Epithelial cell of prostate (primary cell): ENCODE measurements around the gene PTCHD1.
A peak's percentile ranks its signal among the peaks of the same experiment; 100 is the strongest.

Experiments
- DNase-seq: peaks from one replicate; pipeline ENCODE4 v3.0.0-alpha.2; 2011; ENCODE audit warnings: low read depth, low spot score
- H3K27ac ChIP-seq: fragments of 450-650 bp; 2 replicates; pipeline ENCODE4 v1.5.1; 2017; ENCODE audit warnings: mild to moderate bottlenecking

The PTCHD1 gene

DNA sequence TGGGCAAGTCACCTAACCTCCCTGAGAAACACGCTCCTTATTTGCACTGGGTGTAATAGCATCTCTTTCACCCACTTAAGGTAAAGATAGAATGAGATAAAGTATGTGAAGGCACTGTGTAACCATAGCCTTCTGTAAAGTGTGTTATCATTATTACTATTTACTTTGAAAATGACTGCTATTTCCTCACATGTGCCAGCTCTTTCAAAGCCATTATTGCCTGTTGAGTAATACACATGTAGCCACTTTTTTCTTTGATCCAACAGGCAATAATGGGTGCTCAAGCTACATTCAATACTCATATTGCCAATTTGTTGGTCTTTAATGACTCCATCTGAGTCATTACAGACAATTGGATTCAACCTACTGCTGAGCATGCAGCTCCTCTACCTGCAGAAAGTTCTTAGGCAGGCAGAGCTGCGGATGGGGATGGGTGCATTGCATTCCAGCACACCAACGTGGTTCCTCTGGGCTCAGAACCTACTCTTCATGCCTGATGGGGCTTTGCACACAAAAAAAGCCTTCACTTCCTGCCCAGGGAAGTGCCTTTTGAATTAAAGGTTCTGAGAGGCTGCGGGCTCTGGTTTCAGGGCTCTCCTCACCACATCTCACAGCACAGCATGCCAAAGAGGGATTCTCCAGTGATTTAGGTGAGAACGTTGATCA lies 9.7 kb downstream of the PTCHD1 start:
- H3K27ac ChIP-seq: no peak overlapping the region
- no peak for DNase-seq

DNA sequence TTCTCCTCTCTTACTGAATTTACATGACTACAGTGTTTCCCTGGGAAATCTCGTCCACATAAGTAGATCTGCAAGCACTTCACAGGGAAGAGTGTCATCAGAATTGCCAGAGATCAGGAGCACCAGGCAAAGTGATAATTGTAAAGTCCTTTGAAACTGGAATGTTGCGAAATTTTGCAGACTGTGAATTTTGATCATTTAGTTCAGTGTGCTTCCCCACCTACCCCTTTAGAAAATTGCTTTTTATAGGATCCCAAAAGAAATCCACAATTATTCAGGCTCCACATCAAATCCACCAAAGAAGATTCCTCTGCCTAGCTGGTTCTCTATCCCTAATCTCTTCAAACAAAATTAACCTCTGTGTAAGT lies 10.2 kb downstream of the PTCHD1 start:
- no peak for DNase-seq
- H3K27ac ChIP-seq: no peak overlapping the region

DNA sequence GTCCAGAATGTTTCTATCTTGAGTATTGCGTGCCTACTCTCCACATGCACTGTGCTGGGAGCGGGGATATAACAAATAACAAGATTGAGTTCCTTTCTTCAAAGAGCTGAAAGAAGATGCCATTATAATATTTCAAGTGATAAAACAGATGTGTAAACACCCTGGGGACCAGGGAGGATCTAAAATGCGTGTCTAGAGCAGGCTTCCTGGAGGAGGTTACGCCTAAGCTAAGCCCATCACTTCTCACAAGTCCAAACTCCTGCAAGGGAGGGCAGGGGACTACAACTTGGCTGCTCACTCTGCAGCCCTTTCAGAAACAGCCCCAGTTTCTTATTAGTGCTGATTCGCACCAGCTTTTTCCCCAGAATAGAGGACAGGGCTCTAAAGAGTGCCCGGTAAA lies 21.5 kb downstream of the PTCHD1 start:
- no peak overlapping the region for H3K27ac ChIP-seq

DNA sequence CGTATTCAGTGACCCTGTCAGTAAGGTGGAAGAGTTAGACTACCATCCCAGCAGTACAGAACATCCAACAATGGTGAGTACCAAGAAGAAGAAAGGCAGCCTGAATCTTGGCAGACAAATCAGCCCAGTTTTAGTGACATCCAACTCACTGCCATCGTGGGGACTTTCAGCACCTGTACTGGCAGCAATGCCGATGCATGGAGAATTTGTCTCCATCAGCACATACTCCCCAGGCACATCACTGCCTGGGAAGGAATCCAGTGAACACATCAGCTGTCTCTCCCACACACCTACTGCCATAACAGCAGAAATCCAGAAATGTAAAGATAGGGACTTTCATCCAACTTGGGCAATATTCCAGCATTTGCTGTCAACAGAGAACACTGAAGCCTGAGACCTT lies 29.8 kb downstream of the PTCHD1 start:
- no peak for DNase-seq
- no peak overlapping the region for H3K27ac ChIP-seq

More for the DNA sequence above, 21.5 kb downstream of the PTCHD1 start:
- DNase-seq: no peak

DNA sequence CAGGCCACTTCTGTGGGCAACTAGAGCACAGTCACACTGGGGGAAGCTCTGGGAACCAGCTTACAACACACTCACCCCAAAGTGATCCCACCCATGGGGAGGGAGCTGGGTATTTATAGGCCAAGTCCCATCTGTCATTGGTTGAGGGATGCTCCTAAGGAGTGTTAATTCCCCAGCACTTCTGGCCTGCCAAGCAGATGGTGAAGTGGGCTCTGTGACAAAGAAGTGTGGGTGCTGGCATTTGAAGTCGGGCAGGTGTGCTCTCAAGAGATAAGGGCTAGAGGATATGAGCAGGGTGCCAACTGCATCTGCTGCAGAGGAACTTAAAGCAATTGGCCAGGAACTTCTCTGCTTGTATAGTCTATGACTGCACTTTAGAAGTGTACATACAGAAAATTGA lies 30.9 kb downstream of the PTCHD1 start:
- no peak for DNase-seq
- no peak overlapping the region for H3K27ac ChIP-seq

DNA sequence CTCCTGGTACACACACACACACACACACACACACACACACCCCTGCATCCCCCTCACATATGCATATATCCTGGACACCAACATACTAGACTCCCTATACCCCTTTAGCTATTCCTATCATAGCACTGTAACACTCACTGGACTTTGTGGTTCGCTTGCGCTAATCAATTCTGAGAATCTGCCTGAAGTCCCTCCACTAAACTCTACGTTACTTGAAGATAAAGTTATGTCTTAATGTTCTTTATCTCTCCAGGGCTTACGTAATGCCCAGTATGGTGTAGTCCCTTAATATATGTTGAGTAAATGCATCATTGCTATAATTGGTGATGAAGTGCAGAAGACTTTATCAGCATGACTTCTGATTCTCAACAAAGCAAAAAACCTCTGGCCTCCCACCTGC lies 32.3 kb downstream of the PTCHD1 start:
- DNase-seq: no peak
- no peak overlapping the region for H3K27ac ChIP-seq

DNA sequence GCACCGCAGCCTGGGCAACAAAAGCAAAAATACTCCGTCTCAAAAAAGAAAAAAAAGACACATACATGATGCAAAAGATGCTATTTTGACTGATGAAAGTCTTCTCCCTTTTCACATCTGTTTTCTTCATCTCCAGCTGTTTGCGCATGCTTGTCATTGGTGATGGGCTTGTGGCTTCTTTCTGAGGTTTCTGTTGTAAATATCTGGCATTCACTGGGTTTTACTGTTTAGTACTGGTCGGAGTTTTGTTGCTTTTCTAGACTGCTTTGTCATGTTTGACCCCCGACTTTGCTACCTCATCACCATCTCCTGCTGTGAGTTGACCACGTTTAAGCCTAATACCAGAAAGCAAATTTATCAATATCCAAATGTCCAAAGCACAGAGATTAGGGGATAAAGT lies 34.4 kb downstream of the PTCHD1 start:
- no peak for DNase-seq
- H3K27ac ChIP-seq: no peak overlapping the region

DNA sequence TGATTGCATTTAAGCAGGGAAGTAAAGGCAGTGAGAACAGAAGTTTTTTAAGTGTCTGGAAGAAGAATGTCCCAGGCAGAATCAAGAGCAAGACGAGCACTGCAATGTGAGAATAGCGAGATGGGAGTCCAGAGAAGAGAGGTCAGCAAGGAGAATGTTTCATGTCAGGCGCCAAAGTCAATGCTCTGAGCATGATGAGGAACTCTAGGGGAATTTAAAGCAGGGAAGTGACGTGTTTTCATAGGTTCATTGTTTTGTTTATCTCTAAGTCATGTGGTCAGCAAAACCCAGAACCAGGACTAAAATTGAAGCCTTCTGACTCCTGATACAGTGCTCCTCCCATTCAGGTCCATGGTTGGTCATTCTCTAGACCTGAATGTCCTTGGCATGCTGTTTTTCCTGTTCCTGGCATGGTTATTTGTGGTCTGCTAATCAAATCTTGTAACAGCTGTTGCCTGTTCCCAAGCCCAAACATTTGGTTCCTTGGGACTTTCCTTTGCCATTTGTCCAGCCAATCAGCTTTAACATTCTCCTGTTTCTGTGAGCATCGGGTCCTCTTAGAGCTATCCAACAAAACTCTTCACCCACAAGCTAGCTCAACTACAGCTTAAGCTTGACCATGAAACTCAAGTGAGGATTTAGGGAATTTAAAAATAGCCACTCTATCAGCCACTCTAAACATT lies 37.7 kb downstream of the PTCHD1 start:
- DNase-seq: no peak
- no peak overlapping the region for H3K27ac ChIP-seq

DNA sequence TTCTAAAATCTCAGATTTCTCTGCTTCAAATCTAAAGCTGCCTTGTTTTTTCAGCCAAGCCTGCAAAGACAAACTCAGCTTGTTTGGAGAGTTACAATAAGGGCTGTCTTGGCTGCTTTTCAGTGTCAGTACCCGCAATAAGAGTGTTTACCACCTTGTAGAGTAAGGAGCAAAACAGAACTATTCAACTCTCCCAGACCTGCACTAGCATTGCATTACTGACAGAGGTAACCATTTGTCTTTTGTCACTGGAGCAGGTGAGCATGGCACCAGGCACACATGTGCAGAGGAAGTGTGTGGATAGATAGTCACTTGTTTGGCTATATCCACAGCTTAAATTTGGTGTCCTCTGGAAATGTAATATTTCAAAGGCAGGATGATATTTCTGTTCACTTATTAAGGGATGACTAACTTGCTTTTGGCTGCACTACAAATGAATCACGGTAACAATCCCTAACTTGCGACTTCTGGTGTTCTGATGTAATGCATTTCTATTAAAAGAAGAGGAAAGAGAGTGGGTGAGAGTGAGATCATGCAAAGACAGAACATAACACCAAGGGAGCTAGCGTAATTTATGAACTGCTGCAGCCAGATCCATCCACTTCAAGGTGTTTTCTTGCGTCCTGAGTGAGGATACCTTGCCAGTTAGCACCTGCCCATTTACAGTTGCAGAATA lies 38.6 kb downstream of the PTCHD1 start:
- H3K27ac ChIP-seq: no peak overlapping the region
- peak; percentile 43 for DNase-seq

DNA sequence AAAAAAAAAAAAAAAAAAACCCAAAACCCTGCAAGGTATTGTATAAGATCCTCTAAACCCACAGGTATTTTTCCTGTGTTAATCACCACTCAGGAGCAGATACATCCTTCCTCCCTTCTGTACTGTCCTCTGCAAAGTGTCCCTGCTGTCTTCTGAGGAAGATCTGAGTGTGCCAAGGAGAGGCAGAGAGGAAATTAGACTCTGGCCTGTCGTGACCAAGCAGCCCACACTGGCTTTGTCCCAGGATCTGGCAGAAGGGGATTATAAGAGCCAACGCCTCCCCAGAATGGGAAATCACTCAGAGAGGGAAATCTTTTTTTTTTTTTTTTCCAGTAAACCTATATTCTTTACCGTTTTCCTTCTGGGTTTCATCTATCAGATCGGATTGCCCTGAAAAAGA lies 39.6 kb downstream of the PTCHD1 start:
- DNase-seq: no peak
- no peak overlapping the region for H3K27ac ChIP-seq

DNA sequence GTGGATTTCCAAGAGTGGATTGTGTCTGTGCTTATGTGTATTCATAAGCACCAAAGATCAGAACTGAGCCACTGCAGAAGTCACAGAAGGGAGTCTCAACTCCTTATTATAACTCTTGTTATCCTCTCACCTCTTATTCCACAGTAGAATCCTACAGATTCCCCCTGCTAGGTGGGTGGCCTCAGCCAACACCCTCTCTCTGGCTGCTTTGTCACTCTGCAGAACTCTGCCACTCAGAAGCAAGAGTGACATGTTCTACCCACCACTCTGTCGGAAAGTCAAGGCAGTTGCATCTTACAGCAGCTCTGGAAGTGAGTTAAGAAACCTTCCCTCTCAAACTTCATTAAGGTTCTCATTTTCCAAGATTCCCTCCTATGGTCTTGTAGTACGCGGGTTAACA lies 41.9 kb downstream of the PTCHD1 start:
- DNase-seq: no peak

DNA sequence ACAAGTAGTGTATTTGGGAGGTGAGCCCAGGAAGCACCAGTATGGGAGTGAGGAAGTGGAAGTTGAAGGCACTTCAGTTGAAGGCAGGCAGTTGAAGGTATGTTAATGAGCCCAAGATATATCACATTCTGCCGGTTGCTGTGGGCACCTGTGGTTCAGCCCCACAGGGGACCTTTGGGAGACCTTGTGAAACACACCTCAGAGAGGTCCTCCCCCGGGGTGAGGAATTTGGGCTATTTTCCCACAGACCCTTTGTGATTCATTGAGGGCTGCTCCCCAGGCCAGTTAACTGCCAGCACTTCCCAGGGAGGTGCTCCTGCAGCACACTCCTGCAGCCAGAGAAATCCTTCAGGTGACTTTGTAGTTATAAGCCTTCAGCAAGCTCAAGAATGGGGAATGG lies 45.9 kb downstream of the PTCHD1 start:
- no peak overlapping the region for H3K27ac ChIP-seq
- DNase-seq: no peak

More for the DNA sequence above, 41.9 kb downstream of the PTCHD1 start:
- H3K27ac ChIP-seq: no peak overlapping the region

DNA sequence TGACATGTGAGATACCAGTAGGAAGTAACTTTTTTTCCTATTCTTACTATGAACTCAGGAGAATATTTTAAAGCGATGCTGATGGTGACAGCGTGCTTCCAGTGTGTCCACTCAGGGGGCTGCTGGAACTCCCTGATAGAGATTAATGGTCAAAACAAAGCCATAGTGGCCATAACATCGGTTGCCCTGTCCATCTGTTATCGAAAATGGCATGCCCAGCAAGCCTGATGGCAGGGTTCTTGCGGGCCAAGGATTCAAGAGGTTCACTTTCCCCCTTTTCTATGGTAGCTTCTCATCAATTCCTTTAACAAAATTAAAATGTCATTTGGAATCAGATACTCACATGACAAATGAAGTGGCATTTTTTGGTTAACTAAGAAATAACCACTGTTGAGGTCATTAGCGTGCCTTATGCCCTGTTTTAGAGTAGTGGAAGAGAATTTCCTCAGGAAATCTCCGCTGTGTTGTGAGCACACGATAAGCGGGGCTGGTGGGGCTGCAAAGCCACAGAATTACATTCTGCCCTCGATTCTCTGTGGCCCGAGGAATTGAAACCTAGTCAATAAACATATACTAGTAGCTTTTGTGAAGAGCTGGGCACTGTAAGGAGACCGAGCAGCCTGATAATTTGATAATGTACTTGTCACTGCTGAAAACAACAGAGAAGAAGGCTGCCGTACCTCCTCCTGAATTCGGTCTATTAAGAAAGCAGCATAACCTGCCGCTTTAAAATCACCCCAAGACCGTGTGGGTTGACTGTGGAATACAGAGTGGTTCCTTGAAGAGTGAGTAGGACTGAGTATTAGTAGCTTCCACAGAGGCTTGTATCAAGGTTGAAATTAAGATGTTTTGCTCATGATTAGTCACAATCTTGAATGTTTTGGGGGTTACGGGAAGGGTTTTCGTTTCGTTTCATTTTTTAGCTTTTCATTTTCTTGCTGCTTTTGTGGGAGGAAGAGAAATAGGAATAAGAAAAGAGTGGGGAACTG lies 46.7 kb downstream of the PTCHD1 start:
- no peak overlapping the region for H3K27ac ChIP-seq
- no peak for DNase-seq

DNA sequence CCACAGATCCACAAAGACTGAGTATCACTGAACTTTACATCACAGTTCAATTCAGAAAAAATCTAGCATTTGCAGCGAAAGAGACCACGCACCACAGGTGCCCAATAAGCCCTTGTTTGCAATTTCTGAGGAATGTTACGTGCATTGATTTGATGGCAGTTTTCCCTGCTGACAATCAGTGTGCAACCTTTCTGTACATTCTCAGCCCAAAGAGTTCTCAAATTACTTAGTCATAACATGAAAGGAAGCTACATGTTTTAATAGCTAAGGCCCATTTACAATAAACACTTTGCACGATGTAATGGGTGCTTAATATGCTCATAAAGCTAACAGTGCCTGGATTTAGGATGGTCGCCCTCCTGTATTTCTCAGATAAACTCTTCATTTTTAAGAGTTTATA lies 47.9 kb downstream of the PTCHD1 start:
- no peak overlapping the region for H3K27ac ChIP-seq
- DNase-seq: no peak

DNA sequence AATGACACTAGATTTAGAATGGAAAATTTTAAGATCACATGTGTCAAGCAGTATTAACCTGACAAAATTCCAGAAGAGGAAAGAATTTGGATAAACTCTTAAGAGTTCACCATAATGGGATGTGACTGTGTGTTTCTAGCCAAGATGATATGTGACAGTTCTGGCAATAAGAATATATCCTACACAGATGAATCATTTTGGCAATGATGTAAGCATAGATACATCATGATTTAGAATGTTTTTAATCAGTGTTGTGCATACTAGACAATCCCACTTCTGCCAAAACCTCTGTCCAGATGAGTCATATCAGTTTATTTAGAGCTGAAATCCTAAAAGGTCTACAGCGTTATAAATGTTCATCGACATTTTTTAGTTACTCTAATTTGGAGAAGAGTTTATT lies 48.8 kb downstream of the PTCHD1 start:
- no peak overlapping the region for H3K27ac ChIP-seq
- DNase-seq: no peak

DNA sequence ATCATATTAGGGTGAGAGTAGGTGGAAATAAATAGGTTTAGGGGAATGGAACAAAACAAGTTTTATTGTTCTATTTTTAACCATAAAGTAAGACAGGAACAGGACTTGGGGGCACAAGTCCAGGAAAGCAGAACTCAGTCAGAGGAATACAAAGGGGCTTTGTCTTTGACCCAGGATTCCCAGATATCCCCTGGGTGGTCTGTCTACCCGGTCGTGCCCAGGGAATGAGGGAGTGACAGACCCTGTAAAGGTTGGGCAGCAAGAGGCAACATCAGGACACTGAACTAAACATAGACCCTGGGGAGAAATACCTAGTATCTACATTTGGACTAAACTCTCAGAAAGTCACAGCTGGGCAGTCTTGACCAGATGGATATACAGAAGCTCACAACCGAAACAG lies 50.6 kb downstream of the PTCHD1 start:
- no peak for DNase-seq
- no peak overlapping the region for H3K27ac ChIP-seq

DNA sequence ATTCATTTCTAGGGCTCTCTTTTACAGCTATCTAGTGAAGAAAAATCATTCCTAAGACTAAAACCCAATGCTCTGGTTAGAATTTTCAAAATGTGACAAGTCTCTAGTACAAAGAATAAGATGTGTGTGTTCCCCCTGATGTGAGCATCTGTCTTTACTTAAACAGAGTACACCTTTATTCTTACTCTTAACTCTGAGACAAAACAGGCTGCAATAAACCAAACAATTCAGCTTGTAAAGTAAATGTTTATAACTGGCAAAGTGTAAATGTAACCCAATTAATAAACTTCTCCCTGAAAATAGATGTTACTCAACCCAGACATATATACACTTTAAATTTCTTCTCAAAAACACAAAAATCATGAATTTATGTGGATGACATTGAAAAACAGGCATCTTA lies 51.6 kb downstream of the PTCHD1 start:
- no peak for DNase-seq
- no peak overlapping the region for H3K27ac ChIP-seq

DNA sequence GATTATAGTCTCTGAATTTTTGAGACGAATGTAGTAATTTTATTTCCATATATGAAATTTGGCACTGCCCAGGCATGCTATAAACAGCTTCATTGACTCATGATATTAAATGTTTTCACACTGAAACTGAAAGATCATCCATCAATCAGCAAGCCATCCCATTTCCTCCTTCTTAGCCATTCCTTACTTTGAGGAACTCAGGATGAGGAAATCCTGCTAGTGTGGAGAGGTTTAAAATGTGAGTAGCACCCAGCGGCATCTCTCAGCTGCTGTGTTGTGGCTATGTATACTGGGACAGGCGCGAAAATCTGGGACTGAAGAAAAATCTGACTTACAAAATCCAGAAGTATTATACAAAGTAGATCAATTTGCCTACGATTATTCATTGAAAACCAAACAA lies 52.1 kb downstream of the PTCHD1 start:
- no peak for DNase-seq
- no peak overlapping the region for H3K27ac ChIP-seq

DNA sequence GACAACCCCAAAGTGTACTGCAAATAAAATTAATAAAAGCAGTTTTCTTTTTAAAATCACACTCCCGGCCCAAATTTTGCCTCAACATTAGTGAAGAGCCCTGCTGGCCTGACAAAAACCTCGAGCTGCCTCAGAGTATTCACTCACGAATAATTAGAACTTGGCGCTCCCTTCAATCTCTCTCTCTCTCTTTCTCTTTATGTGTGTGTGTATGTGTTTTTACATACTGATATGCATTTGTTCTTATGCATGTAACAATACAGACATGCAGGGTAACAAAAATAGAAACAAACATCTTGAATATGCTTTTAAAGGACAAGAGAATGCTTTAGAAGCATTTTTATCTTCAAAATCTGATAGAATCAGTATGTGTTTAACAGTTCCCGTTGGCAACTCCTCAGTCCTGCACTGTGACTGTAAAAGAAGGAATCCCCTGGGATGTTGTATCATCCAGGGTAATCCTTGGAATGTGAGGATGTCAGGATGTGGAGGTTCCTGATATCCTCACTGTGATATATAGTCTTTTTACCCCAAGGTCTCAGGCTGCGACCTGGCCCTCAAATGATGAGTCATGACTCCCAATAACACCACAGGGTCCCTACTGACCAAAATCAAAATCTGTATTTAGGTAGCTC lies 53.0 kb downstream of the PTCHD1 start:
- no peak overlapping the region for H3K27ac ChIP-seq
- DNase-seq: no peak

DNA sequence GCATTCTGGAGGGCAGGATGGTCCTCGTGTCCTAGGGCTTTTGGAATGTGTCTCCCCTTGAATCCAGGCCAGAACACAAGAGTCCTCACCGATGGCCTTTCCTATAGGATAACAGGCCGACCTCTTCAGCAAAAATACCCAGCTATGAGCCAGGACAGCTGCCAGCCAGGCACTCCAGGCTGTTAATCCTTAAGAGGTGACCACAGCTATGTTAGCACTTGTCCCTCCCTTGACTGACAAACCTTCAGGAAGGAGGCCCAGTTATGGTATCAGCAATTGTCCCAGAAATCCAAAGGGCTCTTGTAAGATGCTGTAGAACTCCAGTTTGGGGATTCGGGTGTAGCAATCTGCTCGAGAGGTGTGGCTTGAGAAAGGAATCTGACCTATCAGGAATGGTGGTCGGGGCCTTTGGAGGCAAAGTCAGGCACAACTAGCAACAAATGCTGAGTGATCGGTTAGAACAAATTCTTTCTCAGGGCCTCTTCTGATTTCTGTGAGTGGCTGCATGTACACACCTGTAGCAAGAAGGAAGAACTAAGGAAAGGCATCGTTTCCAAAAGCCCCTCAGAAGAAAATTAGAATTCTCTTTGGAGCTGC lies 54.6 kb downstream of the PTCHD1 start:
- no peak for DNase-seq
- no peak overlapping the region for H3K27ac ChIP-seq
